ENCODE measurements around the gene FLT4. TPM values are rescaled to one million over a fixed set of nuclear protein-coding genes. Genes with fewer than 3 reads are reported as not detected.
"Not testable (repeated sequence)": the region's sequence is repeated elsewhere in the genome, so short reads cannot be mapped to it uniquely, and the experiment has no call there.

The FLT4 gene
- total RNA-seq, 1 donor from 2014 or later: 3.8 TPM

- TF ChIP-seq CTCF (conservative IDR thresholded peaks at IDR 0.05; ENCODE audit: low read depth, low read length): no peak
- no peak for DNase-seq (ENCODE audit: low read depth)
- H3K4me3 ChIP-seq (ENCODE audit: low read depth, low read length): no peak overlapping the region
These were observed 25.7 kb upstream of the FLT4 start for GRCh38 chr5:180675036-180675635.

GRCh38 chr5:180674090-180674475 is 24.7 kb upstream of the FLT4 start:
- not testable (repeated sequence) for H3K4me3 ChIP-seq (ENCODE audit: low read depth, low read length); DNase-seq (ENCODE audit: low read depth)

GRCh38 chr5:180673371-180674089 is 24.1 kb upstream of the FLT4 start:
- H3K4me3 ChIP-seq (ENCODE audit: low read depth, low read length): no peak overlapping the region
- TF ChIP-seq CTCF (conservative IDR thresholded peaks at IDR 0.05; ENCODE audit: low read depth, low read length): peak; percentile 10
- no peak for DNase-seq (ENCODE audit: low read depth)

GRCh38 chr5:180671958-180672524 is 22.6 kb upstream of the FLT4 start:
- not testable (repeated sequence) for H3K4me3 ChIP-seq (ENCODE audit: low read depth, low read length); DNase-seq (ENCODE audit: low read depth)

GRCh38 chr5:180670586-180671359 is 21.4 kb upstream of the FLT4 start:
- no peak overlapping the region for H3K4me3 ChIP-seq (ENCODE audit: low read depth, low read length)
- peak; percentile 74 for TF ChIP-seq CTCF (conservative IDR thresholded peaks at IDR 0.05; ENCODE audit: low read depth, low read length)
- DNase-seq (ENCODE audit: low read depth): peak; percentile 6

GRCh38 chr5:180670157-180670556 is 20.8 kb upstream of the FLT4 start:
- no peak for TF ChIP-seq CTCF (conservative IDR thresholded peaks at IDR 0.05; ENCODE audit: low read depth, low read length)
- H3K4me3 ChIP-seq (ENCODE audit: low read depth, low read length): no peak overlapping the region
- DNase-seq (ENCODE audit: low read depth): no peak

GRCh38 chr5:180669661-180670060 is 20.3 kb upstream of the FLT4 start:
- DNase-seq (ENCODE audit: low read depth): no peak
- no peak overlapping the region for H3K4me3 ChIP-seq (ENCODE audit: low read depth, low read length)
- no peak for TF ChIP-seq CTCF (conservative IDR thresholded peaks at IDR 0.05; ENCODE audit: low read depth, low read length)

Data from epithelial cell of proximal tubule (primary cell).